NCI-H1105 (cell line): ENCODE results near the gene MAGI2.

ENCODE experiments used
- DNase-seq: peaks from one replicate; lab custom pipeline; 2025; lab: John Stamatoyannopoulos, UW

The MAGI2 gene

DNA sequence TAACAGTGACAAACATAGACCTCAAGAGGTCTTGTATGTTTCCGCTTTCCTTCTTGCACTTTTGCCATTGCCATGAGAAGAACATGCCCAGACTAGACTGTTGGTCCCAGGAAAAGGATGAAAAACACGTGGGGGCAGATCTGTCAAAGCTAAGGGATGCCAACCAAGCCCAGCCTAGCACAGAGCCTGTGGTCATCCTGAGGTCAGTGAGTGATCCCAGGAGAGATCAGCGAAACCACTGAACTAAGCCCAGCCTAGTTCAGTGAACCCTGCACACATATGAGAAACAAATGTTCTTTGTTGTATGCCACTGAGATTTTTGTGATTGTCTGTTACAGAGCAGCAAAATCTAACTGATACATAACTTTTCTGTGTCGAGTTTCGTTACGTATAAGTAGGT lies 718.8 kb downstream of the MAGI2 start:
- DNase-seq, result no peak

DNA sequence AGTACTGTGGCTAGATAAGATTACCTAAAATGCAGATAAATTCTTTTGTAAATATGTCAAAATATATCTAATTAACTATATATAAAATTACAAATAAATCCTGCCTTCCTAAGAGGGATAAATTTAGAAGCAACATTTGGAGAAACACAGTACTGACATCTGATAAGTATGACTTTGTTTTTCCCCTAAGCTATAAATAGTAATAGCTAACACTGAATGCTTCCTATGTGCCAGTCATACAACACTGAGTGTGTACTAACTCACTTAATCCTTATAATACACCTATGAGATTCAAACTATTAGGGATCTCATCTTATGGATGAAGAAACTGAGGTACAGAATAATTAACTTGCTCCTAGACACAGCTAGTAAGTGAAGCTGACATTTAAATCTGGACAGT lies 733.4 kb downstream of the MAGI2 start:
- no peak for DNase-seq

DNA sequence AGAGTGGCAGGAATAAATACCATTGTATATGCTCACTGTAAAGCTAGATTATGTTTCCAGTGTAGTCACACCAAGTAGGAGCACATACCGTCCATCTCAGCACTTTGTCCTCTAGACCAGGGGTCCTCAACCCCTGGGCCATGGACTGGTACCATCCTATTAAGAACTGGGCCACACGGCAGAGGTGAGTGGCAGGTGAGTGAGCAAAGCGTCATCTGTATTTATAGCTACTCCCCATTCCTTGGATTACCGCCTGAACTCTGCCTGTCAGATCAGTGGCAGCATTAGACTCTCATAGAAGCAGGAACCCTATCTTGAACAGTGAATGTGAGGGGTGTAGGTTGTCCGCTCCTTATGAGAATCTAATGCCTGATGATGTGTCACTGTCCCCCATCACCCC lies 735.3 kb downstream of the MAGI2 start:
- DNase-seq, result no peak

DNA sequence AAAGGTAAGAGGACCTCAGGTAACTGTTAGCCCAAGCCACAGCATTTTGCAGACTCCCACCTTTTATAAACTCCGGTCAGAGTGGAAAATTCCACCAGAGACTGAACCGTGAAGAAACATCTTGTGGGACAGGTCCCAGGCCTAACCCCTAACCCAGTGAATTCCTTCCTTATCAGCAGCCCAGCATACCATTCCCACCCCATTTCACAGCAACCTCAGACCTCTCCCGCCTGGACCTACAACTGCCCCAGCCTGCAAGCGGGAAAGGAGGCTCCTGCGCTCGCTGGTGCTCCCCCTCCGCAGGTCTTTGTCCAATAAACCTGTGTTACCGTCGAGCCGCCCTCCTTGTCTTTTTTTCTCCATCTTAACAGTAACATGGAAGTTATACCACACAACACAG lies 736.6 kb downstream of the MAGI2 start:
- DNase-seq, result no peak

DNA sequence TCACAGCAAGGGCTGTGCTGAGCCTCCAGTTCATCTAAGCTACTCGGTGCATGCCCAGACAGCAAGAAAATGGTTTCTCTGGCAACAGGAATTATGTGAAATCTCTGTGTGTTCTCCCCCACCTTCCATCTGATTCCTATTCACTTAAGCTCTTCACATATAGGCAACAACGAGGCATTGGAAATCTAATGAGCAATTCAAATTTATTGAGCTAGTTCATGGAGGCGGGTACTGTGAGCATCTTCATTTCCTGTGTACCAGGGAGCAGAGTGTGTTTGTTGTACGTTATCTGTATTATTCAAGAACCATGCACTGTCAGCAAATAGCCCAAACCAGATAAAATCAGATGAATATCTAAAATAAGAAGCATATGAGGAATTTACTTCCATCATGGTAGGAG lies 739.1 kb downstream of the MAGI2 start:
- no peak for DNase-seq

DNA sequence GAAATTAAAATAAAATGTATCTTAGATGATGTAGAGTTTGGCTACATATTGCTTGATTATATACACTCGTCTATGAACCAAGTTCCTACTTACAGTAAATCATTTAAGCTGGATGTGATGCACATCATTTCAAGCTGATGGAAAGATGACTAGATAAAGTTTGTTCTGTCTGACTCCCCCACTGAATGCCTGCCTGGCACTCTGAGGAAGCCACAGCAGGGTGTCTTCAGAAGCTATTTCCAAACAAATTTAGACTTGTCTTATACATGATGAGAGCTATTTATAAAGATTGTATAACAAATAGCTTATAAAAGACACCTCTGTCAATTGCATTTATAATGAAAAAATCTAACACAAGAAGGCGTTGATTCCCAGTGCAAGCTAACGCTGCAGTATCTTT lies 741.4 kb downstream of the MAGI2 start:
- no peak for DNase-seq

DNA sequence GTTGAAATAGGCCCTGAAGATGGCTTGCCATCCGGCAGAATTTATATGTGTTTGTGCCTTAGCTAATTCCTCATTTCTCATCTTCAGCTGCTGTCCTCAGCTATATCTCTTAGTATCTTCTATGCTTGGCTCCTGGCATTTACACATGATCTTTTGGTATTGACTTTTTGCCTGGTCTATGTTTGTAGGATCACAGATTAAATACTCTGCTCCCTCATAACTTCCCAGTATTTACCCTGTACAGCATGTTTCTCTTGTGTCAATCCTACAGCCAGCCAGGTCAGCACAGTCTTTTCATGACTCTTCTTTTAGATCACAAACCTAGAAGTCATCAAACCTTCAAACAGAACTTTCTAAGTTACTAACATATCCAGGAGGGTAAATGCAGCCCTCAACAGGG lies 743.8 kb downstream of the MAGI2 start:
- no peak for DNase-seq

DNA sequence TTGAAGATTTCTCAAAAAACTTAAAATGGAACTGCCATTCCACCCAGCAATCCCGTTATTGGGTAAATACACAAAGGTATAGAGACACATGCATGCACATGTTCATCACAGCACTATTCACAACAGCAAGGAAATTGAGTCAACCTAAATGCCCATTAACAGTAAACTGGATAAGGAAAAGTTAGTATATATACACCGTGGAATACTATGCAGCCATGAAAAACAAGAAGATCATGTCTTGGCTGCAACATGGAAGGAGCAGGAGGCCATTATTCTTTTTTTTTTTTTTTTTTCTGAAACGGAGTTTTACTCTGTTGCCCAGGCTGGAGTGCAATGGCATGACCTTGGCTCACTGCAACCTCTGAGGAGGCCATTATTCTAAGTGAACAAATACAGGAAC lies 749.0 kb downstream of the MAGI2 start:
- no peak for DNase-seq

DNA sequence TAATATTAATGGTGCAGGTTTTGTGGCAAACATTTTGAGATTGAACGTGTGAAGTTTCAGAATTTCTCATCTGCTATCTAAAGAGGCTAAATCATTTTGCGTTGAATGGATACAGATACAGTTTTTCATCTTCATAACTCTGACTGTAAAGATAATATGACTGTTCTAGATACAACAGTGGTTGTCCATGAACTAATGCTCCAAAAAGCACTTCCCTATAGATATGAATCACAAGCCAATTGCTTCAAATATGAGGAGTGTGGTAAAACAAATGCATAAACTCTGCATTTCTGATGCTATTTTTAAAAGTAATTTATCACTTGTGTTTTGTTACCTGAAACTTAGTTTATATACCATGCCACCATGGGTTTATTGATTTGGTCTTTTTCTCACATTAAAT lies 750.1 kb downstream of the MAGI2 start:
- DNase-seq, result no peak

DNA sequence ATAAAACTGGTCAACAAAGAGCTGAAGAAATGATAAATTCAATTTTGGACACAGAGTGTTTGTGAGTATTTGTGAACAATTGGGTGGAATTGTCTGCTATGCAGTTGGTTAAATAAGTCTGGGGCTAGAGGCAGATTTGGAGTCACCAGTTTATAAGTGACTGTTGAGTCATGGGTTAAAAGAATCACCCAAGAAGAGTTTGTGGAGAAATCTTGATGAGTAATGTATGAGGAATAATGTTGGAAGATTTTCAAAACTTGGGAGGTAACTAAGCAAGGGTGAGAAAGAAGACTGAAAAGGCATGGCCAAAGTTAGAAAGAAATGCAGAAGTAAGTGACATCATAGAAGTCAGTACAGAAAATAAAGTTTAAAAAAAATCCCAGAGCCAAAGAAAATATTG lies 750.7 kb downstream of the MAGI2 start:
- DNase-seq, result no peak

DNA sequence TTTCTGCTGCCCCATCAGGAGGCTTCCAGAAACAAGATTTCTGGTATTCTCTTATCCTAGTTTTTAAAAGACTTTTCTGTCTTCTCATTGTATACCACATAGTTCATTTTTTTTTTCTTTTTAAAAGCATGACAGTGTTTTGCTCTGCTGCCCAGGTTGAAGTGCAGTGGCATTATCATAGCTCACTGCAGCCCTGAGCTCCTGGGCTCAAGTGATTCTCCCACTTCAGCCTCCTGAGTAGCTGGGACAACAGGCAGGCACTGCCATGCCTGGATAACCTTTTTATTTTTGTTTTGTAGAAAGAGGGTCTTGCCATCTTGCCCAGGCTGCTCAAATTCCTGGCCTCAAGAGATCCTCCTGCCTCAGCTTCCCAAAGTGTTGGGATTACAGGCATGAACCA lies 757.6 kb downstream of the MAGI2 start:
- no peak for DNase-seq

DNA sequence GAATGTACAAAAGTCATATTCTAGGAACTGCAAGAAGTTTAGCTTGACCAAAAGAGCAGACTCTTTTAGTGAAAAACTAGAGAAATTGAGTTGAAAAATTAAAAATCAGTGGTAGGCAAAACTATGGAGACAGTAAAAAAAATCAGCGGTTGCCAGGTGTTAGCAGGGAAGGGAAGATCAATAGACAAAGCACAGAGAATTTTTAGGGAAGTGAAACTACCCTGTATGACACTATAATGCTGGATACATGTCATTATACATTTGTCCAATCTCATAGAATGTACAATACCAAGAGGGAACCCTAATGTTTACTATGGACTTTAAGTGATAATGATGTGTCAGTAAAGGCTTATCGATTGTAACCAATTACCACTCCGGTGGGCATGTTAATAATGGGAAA lies 761.9 kb downstream of the MAGI2 start:
- DNase-seq, result no peak

DNA sequence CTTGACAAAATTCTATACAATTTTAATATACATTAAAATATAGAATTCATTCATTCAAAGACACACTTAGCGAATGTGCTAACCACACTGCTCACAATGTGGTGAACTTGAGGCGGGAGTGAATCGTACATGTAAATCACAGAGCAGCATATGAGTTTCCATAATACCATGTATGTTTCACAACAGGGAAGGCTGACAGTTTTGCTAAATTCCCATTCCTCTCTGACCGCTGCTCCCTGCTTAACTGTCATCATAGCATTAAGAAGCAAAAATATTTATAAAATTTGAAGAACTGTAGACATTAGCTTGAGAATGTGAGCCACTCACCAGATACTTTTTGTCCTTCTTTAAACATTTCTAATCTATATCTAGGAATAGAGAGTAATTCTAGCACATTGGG lies 763.3 kb downstream of the MAGI2 start:
- DNase-seq, result no peak

DNA sequence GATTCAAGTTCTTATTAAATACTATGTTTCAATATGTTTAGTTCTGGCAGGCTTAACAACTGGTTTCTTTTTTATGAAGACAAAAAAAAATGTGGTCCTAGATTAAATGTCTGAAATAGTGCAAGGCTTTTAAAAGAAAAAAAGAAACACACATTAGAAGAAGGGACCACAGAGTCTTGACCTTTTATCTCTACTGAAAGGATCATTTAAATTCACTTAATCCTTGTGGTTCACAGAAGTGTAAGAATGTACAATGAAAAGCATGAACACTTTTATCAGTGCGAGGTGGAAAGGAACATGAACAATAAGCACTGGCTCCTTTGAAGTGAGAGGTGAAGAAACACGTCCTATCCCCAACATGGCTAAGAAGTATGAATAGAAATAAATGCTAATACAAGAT lies 765.1 kb downstream of the MAGI2 start:
- DNase-seq, result no peak

DNA sequence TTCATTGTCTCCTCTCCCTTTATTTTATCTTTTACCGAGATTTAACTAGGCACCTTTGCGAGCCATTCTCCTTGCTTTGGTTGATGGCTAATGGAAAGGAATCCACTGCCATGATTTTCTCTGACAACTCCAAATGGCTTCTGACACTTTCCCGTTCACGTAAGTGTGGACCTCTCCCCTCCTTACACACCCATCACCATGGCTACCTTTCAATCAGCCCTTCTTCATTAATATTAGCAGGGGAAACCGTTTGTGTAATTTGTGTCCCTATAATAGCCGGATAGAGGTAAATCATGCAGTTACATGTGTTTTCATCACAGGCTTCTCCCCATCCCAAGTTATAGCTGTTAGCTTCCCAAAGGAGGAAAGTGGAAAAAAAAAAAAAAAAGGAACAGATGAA lies 767.3 kb downstream of the MAGI2 start:
- DNase-seq, result no peak

DNA sequence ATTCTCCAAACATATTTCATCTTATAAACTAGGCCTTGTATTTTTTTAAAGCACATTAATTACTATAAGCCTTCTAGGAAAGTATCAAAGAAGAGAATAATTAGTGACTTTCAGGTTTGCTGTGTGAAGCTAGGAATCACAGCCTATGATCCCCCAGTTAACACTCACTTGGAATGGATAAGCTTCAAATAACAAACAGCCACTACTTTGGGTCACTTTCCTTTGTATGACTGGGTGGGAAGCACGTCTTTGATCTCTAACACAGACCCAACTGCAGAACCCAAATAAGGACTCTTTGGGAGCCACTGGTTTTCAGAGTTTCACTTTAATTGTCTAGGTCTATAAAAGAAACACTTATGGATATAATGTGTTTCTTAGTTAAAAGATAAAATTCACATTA lies 769.3 kb downstream of the MAGI2 start:
- DNase-seq, result no peak

DNA sequence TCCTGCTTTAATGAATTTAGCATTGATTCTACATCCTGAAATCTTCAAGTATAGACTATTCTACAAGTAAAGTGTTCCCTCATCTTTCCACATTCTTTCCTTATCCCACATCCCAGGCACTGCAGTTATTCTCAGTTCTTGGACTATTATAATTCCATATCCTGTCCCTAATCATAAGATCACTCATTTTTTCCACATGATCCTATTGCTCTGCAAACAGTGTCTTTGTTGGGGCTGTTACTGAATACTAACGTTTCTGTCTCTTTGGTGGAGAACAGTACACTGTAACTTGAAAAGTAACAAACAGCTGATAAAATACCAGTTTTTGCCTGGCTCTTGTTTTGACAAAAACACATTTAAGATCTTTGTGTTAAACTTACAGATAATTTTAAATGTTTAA lies 769.9 kb downstream of the MAGI2 start:
- DNase-seq, result no peak

DNA sequence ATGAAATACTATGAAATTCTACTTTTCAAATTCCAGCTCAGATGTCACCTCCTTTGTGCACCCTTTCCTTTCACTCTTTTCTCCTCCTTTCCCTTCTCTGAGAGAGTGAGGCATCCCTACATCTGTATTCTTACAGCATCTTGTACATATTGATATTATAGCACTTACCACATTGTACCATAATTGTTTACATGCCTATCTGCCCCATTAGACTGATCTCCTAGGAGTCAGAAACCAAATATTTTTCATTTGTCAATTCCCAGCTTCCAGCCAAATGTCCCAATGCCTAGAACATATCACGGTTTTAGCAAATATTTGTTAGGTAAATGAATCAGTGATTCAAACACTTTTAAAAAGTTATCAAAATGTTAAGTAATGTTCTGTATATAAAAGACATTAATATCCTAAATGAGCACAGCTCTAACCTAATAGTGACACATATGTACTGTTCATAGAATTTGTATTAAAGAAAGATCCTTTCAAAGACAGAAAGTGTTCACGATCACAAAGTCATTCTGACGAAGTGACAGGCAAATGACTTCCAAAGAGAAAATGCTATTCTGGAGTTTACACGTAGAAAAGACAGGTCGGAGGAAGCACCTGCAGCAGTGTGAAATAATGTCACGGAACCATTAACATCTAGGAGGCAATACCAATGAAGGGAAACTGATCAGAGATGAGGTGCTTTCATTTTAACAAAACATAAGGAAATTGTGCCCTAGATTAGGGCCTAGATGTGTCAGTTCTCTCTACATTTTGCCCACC lies 774.2 kb downstream of the MAGI2 start:
- DNase-seq, result no peak

DNA sequence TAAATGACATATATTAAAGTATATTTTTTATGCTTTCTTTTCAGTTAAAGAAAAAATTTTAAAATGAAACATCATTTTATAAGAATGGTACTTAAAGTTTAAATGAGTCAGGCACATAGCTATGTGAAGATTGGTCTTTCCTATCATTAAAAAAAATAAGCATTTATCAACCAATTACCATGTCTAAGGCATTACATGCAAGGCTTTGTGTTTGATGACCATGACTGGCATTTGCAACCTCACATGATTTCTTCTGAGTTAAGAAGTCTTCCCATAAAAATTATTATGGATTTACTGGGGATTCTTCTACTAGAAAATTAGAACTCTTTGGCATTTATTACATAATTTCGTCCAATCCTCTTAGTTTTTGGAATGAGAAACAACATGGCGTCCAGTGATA lies 776.1 kb downstream of the MAGI2 start:
- no peak for DNase-seq

DNA sequence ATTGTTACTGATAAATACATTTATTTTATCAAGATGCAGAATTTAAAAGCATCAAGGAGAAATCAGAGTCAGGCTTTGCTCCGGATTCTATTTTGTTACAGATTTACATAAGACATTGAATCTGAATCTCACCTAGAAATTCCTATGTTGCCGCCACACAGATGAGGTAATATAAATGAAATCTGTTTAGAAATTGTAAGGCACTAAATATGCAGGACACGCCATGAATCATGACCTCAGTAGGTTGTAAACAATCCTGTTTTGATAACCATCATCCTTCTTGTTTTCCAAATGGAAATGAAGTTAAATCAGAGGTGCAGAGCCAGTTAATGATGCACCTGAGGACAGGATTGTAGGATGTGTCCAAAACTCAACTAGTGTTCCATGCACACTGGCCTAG lies 778.0 kb downstream of the MAGI2 start:
- DNase-seq, result no peak

DNA sequence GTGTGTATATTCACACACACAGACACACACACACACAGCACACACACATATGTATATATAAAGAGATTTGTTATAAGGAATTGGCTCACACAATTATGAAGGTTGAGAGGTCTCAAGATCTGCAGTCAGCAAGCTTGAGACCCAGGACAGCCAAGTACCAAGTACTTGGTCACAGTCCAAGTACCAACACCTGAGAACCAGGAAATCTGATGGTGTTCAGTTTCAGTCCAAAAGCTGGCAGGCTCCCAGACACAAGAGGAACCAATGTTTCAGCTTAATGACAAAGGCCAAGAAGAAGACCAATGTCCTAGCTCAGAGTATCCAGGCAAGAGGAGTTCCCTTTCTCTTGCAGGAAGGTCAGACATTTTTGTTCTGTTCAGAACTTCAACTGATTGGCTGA lies 780.2 kb downstream of the MAGI2 start:
- DNase-seq, result peak; percentile 7

DNA sequence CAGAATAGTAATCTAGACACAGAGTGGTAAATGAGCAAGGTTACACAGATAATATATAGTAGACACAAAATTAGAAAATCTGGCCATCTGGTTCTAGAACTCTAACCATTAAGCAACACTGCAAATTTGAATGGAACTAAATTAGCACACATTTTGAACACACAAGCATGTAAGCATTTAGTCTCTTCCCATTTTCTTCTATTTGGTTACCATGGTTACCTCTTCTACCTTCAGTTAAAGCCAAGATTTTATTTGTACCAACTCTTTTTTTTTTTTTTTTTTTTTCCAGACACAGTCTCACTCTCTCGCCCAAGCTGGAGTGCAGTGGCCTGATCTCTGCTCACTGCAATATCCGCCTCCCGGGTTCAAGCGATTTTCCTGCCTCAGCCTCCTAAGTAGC lies 790.5 kb downstream of the MAGI2 start:
- DNase-seq, result no peak

DNA sequence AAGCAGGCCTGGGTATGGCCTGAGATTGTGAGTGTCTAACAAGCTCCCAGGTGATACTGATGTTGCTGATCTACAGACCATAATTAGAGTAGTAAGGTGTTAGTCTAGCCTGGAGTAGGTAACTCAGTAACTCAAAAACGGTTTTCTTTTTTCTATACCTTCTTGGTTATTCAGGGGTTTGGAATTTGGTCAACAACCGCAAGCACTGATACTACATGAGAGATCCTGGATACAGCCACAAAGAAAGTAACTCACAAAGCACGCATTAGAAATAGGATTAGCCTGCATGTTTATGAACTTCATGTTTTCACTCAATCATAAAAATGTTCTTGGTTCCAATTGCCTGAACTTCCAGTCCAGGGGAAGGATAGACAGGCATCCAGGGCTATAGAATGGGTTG lies 803.5 kb downstream of the MAGI2 start:
- DNase-seq, result no peak

DNA sequence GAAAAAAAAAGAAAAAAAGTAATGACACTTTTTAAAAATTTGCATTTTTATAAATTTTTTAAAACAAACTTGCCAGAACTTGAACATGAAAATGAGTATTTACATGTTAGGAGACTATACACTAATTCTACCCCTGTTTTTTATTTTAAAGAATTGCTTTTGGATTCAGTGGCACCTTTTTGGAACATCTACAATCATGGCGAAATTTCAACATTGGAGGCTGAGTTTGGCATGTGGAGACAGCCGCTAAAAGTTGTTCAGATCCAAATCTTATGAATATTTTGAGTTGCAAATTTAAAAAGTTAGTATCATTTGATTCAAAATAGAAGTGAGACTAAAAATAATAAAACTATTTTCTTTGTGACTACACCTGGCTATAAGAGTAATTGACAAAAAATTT lies 804.2 kb downstream of the MAGI2 start:
- no peak for DNase-seq

DNA sequence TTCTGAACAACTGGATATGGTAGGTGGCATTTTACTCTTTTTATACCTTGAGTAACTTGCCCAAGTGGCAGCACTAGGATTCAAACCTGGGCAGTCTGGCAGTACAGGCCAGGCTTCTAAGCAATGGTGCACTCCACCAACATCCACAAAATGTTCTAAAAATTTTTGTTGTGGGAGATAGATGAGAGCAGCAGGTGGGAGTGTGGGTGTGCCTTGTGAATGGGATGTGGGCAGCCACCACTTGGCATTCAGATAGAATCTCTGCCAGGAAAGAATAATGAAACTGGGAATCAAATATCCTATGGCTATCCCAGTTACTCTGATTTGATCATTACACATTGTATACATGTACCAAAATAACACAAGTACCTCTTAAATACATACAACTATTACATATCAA lies 810.7 kb downstream of the MAGI2 start:
- DNase-seq, result no peak
